ENCODE measurements around the gene MAD2L2.
A peak's percentile ranks its signal among the peaks of the same experiment; 100 is the strongest.

Gene MAD2L2

DNA sequence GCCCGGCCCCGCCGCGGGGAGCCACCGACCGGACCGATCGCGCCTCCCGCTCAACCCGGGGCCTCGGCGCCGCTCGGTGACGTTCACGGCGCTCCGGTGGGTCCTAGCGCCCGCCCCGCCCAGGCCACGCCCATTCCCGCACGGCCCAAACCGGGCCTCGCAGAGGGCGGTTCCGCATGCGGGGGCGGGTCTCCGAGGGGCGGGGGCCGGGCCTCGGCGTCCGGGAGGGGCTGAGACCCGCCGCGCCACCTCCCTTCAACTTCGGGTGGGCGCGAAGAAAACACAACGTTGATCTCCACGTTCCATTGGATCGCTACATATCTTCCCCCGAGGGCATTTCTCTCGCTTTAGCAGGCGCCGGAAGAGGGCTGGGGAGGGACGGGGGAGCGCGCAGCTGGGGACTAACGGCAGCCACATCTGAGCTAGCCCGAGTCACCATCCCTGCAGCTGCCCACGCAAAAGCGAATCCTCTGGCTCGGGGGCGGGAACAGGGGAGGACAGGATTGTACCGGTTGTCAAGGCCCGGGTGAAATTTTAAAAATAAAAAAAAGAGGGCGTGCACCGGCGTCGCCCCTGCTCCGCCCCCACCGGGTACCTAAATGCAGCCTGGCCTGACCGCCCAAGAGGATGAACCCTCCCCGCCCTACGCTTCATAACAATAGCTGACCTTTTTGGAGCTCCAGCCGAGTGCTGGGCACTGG lies at the start of gene MAD2L2:
TSS of gene MAD2L2 (minus strand) at position 78 of the 701 bp plus-strand sequence. CDS start 547 bp downstream, outside the sequence.
- Histone ChIP-seq H3K27me3 (peaks cover 0 to 15% of the 10 kb centered on the region in 2 donors), H3K4me3 (peak within 1 kb of the TSS; percentile 69 to 73), H3K4me1 (peaks cover 0 to 20% (median 14%) of the 10 kb centered on the region in 4 donors), H3K9me3 (no peaks in the 10 kb centered on the region), H3K27ac (peak within 1 kb of the TSS; percentile 72 to 79), H3K36me3 (peaks cover 0 to 14% (median 13%) of the 10 kb centered on the region in 3 donors)
- TF ChIP-seq CTCF (IDR thresholded peaks at IDR 0.05): no peak
- DNase-seq: peak; percentile 84 to 92
- intact Hi-C loops (cut with DNase I; ENCODE audit: low total_unique reads): no loop called here

DNA sequence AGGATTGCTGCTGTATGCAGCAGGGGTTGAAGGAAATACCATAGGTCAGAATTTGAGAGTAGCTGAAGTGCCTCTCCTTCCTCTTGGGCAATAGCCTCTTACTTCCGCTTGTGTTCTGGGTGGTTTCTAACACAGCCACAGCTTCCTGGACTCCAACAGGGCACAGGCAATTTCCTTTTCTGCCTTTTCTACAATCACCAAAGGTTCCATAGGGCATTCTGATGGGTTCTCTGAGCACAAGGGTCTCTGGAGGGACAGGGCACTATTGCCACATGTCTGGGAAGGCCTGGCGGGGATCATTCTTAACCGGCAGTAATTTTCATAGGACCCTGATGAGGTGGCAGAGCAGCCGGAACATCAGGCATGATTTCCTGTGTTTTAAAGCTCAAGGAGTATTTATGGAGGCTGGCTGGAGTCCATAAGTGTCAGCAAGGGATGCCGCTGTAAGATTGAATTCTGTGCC lies 49.5 kb upstream of the MAD2L2 start:
- Histone ChIP-seq H3K9me3 (no peaks in the 10 kb centered on the region), H3K4me3 (no peak overlapping the region), H3K27me3 (peaks cover 0 to 12% of the 10 kb centered on the region in 2 donors), H3K27ac (no peak overlapping the region), H3K4me1 (peaks cover 0 to 23% (median 4%) of the 10 kb centered on the region in 4 donors), H3K36me3 (no peaks in the 10 kb centered on the region)
- DNase-seq: peak in 1 of 2 donors; percentile 54
- TF ChIP-seq CTCF (IDR thresholded peaks at IDR 0.05): no peak
- intact Hi-C loops (cut with DNase I; ENCODE audit: low total_unique reads): no loop called here

DNA sequence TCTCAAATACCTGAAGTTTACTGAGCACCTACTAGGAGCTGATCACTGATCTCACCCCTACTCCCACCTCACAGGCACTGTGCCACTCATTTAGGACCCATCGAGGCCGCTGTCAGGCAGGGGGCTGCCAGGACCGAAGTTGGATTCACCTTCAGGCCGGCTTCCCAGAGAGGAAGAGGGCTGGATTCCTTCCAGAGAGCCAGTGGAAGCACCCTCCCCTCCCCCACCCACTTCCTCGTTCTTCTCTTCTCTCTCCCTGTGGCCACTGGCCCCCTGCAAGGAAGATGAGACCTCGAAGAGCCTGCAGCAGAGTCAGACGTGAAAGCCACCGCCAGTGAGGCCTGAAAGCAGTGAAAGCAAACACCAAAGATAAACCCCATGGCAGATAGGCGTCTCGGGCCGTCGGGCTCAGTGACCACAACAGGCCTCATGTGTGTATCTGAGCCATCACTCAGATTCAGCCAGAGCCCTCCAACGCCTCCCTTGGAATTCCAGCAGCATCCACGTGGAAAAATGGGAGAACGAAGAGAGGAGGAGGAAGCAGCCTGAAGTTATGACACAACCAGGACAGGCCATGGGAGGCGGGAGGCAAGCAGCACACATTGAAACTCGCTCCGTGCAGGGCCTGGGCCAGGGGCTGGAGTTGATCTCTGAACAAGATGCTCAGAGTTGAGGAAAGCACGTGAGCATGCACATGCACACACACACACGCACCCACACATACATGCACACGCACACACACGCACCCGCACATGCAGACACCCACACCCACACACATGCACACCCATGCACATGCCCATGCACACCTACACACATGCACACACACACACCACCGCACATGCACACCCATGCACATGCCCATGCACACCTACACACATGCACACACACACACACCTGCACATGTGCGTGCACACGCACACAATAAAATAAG lies 48.8 kb upstream of the MAD2L2 start:
- Histone ChIP-seq H3K27ac (no peak overlapping the region), H3K36me3 (no peaks in the 10 kb centered on the region), H3K27me3 (peaks cover 0 to 12% of the 10 kb centered on the region in 2 donors), H3K4me3 (no peak overlapping the region), H3K4me1 (peaks cover 0 to 22% (median 4%) of the 10 kb centered on the region in 4 donors), H3K9me3 (no peaks in the 10 kb centered on the region)
- no peak for TF ChIP-seq CTCF (IDR thresholded peaks at IDR 0.05)
- DNase-seq: peak in 1 of 2 donors; percentile 48
- intact Hi-C loops (cut with DNase I; ENCODE audit: low total_unique reads): no loop called here

DNA sequence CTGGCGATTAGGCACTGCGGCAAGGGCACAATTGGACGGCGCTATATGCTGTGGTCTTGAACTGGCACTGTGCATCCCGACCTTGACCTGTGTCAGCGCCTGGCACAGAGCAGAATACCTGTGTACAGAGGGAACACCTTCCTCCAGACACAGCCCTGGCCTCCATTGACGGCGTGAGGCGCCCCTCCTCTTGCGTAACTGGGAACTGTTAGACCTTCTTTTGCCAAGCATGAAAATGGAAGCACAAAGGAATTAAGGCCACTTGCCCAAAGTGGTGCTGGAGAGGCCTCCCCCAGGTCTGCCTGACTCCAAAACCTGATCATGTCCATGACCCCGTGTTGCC lies 48.2 kb upstream of the MAD2L2 start:
- no peak overlapping the region for H3K27ac ChIP-seq
- no peaks in the 10 kb centered on the region for H3K9me3 ChIP-seq
- H3K36me3 ChIP-seq: no peaks in the 10 kb centered on the region
- DNase-seq: no peak
- H3K27me3 ChIP-seq: peaks cover 0 to 15% of the 10 kb centered on the region in 2 donors
- H3K4me1 ChIP-seq: peaks cover 0 to 22% (median 4%) of the 10 kb centered on the region in 4 donors
- H3K4me3 ChIP-seq: no peak overlapping the region
- intact Hi-C loops (cut with DNase I; ENCODE audit: low total_unique reads): no loop called here
- no peak for TF ChIP-seq CTCF (IDR thresholded peaks at IDR 0.05)

DNA sequence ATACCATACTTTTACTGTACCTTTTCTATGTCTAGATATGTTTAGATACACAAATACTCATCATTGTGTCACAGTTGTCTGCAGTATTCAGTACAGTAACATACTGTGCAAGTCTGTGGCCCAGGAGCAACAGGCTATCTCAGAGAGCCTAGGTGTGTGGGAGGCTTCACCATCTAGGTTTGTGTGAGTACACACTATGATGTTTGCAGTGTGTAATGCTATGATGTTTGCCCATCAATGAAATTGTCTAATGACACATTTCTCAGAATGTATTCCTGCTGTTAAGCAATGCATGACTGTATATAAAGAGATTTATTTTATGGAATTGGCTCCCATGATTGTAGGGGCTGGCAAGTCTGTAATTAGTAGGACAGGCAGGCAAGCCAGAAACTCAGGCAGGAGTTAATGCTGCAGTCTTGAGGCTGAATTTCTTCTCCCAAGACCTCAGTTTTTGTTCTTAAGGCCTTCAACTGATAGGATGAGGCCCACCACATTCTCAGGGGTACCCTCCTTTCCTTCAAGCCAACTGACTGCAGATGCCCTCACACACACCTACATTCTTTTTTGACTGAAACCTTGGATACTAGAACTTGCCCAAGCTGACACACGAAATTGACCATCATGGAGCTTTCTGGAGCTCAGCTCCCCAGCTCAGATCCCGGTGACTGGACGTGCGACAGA lies 47.3 kb upstream of the MAD2L2 start:
- Histone ChIP-seq H3K4me1 (peaks cover 0 to 22% (median 4%) of the 10 kb centered on the region in 4 donors), H3K9me3 (no peaks in the 10 kb centered on the region), H3K27ac (no peak overlapping the region), H3K4me3 (no peak overlapping the region), H3K36me3 (no peaks in the 10 kb centered on the region), H3K27me3 (peaks cover 0 to 18% of the 10 kb centered on the region in 2 donors)
- TF ChIP-seq CTCF (IDR thresholded peaks at IDR 0.05): no peak
- DNase-seq: no peak
- intact Hi-C loops (cut with DNase I; ENCODE audit: low total_unique reads): no loop called here
